Measurements from ENCODE around the gene ADCY5.

DNA sequence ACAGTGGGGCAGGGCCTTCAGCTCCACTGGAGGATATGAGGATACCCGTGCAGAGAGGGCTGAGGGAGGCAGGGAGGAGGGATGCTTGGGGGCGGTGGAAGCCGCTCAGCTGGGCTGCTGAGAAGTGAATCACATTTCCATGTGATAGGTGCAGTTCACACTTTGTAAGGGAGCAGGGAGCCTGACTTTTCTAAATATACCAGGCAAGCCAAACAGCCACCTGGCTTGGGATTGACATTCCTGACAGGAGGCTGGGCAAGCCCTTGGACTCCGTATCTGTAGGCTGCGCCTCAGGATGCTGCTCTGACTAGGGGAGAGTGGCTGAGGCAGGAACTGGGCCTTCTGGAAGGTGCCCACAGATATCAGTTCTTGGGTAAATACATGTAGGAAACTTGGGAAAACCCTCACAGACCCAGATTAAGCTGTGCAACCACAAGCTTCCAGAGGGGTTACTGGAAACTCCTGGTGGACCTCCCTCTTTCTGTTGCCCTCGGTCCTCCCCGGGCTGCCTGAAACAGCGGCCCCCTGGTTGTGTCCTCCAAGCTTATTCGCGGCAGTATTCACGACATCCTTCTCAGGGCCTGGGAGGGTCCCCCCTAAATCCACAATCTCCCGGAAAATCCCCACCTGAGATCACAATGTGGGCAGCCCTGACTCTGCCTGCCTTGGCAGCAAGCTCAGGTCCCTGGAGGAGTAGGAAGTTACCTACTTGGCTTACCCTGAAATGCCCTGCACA is 33.0 kb upstream of the ADCY5 start:
- TF ChIP-seq, protein P1, sequence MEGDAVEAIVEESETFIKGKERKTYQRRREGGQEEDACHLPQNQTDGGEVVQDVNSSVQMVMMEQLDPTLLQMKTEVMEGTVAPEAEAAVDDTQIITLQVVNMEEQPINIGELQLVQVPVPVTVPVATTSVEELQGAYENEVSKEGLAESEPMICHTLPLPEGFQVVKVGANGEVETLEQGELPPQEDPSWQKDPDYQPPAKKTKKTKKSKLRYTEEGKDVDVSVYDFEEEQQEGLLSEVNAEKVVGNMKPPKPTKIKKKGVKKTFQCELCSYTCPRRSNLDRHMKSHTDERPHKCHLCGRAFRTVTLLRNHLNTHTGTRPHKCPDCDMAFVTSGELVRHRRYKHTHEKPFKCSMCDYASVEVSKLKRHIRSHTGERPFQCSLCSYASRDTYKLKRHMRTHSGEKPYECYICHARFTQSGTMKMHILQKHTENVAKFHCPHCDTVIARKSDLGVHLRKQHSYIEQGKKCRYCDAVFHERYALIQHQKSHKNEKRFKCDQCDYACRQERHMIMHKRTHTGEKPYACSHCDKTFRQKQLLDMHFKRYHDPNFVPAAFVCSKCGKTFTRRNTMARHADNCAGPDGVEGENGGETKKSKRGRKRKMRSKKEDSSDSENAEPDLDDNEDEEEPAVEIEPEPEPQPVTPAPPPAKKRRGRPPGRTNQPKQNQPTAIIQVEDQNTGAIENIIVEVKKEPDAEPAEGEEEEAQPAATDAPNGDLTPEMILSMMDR (conservative IDR thresholded peaks at IDR 0.05), result no peak
- no peak for TF ChIP-seq EZH2 (IDR thresholded peaks at IDR 0.05; ENCODE audit: low read depth)
